ENCODE results near the gene SLC43A2. TPM values are rescaled to one million over a fixed set of nuclear protein-coding genes. Genes with fewer than 3 reads are reported as not detected.
A peak's percentile ranks its signal among the peaks of the same experiment; 100 is the strongest.

Gene SLC43A2
- total and polyA plus RNA-seq, 7 experiments from 2014 or later = 0.44 to 112 (median 6.7) TPM

- Mint-ChIP-seq H3K4me1 (peaks cover 0 to 2% (median 0%) of the 10 kb centered on the region in 7 donors), H3K4me3 (no peak overlapping the region), H3K27me3 (no peaks in the 10 kb centered on the region), H3K9me3 (no peaks in the 10 kb centered on the region), H3K36me3 (no peaks in the 10 kb centered on the region), H3K27ac (no peak overlapping the region)
- no peak overlapping the region for H3K4me3 ChIP-seq (ENCODE audit: low read length)
- ATAC-seq = no peak
- CTCF ChIA-PET = no interaction called here
- H3K36me3 ChIP-seq (ENCODE audit: control insufficient read depth in 2 of 3, insufficient read depth in 3 of 3, low read length in 3 of 3) = no peaks in the 10 kb centered on the region
- intact Hi-C loops (cut with micrococcal nuclease) = no loop called here
- no peaks in the 10 kb centered on the region for H3K9me3 ChIP-seq (ENCODE audit: control insufficient read depth in 2 of 3, low read length in 3 of 3)
- POLR2A ChIA-PET = no interaction called here
- H3K27ac ChIP-seq (ENCODE audit: low read depth, low read length) = no peak overlapping the region
- no peaks in the 10 kb centered on the region for H3K27me3 ChIP-seq (ENCODE audit: control insufficient read depth in 2 of 2, insufficient read depth in 2 of 2, low read length in 2 of 2)
- no peak for DNase-seq
- H3K4me1 ChIP-seq (ENCODE audit: control insufficient read depth in 2 of 2, insufficient read depth in 2 of 2, low read length in 2 of 2) = no peaks in the 10 kb centered on the region
Measured at GRCh38 chr17:1578029-1578428, 50.6 kb downstream of the SLC43A2 start.

- Mint-ChIP-seq H3K4me1 (peaks cover 0 to 2% (median 0%) of the 10 kb centered on the region in 7 donors), H3K27ac (no peak overlapping the region), H3K9me3 (no peaks in the 10 kb centered on the region), H3K4me3 (no peak overlapping the region), H3K36me3 (no peaks in the 10 kb centered on the region), H3K27me3 (no peaks in the 10 kb centered on the region)
- H3K36me3 ChIP-seq (ENCODE audit: control insufficient read depth in 2 of 3, insufficient read depth in 3 of 3, low read length in 3 of 3) = no peaks in the 10 kb centered on the region
- H3K4me3 ChIP-seq (ENCODE audit: low read length) = no peak overlapping the region
- ChIA-PET CTCF (interaction anchor here (1.1 kb wide), 1 partner anchor 53 kb away, joined by 3 read pairs; no protein-coding TSS in a partner anchor), POLR2A (no interaction called here)
- H3K4me1 ChIP-seq (ENCODE audit: control insufficient read depth in 2 of 2, insufficient read depth in 2 of 2, low read length in 2 of 2) = no peaks in the 10 kb centered on the region
- intact Hi-C loops (cut with micrococcal nuclease) = no loop called here
- ATAC-seq (peak; percentile 64), DNase-seq (no peak)
- H3K27ac ChIP-seq (ENCODE audit: low read depth, low read length) = no peak overlapping the region
- H3K9me3 ChIP-seq (ENCODE audit: control insufficient read depth in 2 of 3, low read length in 3 of 3) = no peaks in the 10 kb centered on the region
- no peaks in the 10 kb centered on the region for H3K27me3 ChIP-seq (ENCODE audit: control insufficient read depth in 2 of 2, insufficient read depth in 2 of 2, low read length in 2 of 2)
Measured at GRCh38 chr17:1577583-1578013, 51.0 kb downstream of the SLC43A2 start.

GRCh38 chr17:1577182-1577581 is 51.5 kb downstream of the SLC43A2 start:
- H3K36me3 ChIP-seq (ENCODE audit: control insufficient read depth in 2 of 3, insufficient read depth in 3 of 3, low read length in 3 of 3) = no peaks in the 10 kb centered on the region
- intact Hi-C loops (cut with micrococcal nuclease) = no loop called here
- no peaks in the 10 kb centered on the region for H3K9me3 ChIP-seq (ENCODE audit: control insufficient read depth in 2 of 3, low read length in 3 of 3)
- H3K27ac ChIP-seq (ENCODE audit: low read depth, low read length) = no peak overlapping the region
- Mint-ChIP-seq H3K4me1 (peaks cover 0 to 2% (median 0%) of the 10 kb centered on the region in 7 donors), H3K36me3 (no peaks in the 10 kb centered on the region), H3K9me3 (no peaks in the 10 kb centered on the region), H3K27me3 (no peaks in the 10 kb centered on the region), H3K4me3 (no peak overlapping the region), H3K27ac (no peak overlapping the region)
- CTCF ChIA-PET = interaction anchor here (1.1 kb wide), 1 partner anchor 53 kb away, joined by 3 read pairs; no protein-coding TSS in a partner anchor
- ATAC-seq (peak; percentile 78), DNase-seq (no peak)
- POLR2A ChIA-PET = no interaction called here
- H3K4me1 ChIP-seq (ENCODE audit: control insufficient read depth in 2 of 2, insufficient read depth in 2 of 2, low read length in 2 of 2) = no peaks in the 10 kb centered on the region
- no peaks in the 10 kb centered on the region for H3K27me3 ChIP-seq (ENCODE audit: control insufficient read depth in 2 of 2, insufficient read depth in 2 of 2, low read length in 2 of 2)
- H3K4me3 ChIP-seq (ENCODE audit: low read length) = no peak overlapping the region

GRCh38 chr17:1576500-1576899 is 52.1 kb downstream of the SLC43A2 start:
- ChIA-PET POLR2A (no interaction called here), CTCF (interaction anchor here (1.1 kb wide), 1 partner anchor 54 kb away, joined by 3 read pairs; no protein-coding TSS in a partner anchor)
- no peaks in the 10 kb centered on the region for H3K4me1 ChIP-seq (ENCODE audit: control insufficient read depth in 2 of 2, insufficient read depth in 2 of 2, low read length in 2 of 2)
- no peaks in the 10 kb centered on the region for H3K9me3 ChIP-seq (ENCODE audit: control insufficient read depth in 2 of 3, low read length in 3 of 3)
- no peak overlapping the region for H3K4me3 Mint-ChIP-seq
- H3K36me3 ChIP-seq (ENCODE audit: control insufficient read depth in 2 of 3, insufficient read depth in 3 of 3, low read length in 3 of 3) = no peaks in the 10 kb centered on the region
- H3K4me1 Mint-ChIP-seq = peaks cover 0 to 2% (median 0%) of the 10 kb centered on the region in 7 donors
- intact Hi-C loops (cut with micrococcal nuclease) = no loop called here
- no peak overlapping the region for H3K4me3 ChIP-seq (ENCODE audit: low read length)
- ATAC-seq (peak; percentile 10), DNase-seq (no peak)
- H3K36me3 Mint-ChIP-seq = no peaks in the 10 kb centered on the region
- H3K27ac ChIP-seq (ENCODE audit: low read depth, low read length) = no peak overlapping the region
- H3K27ac Mint-ChIP-seq = peak overlapping the region in 1 of 9 donors; percentile 42
- no peaks in the 10 kb centered on the region for H3K9me3 Mint-ChIP-seq
- H3K27me3 Mint-ChIP-seq = no peaks in the 10 kb centered on the region
- no peaks in the 10 kb centered on the region for H3K27me3 ChIP-seq (ENCODE audit: control insufficient read depth in 2 of 2, insufficient read depth in 2 of 2, low read length in 2 of 2)

GRCh38 chr17:1574697-1575471 is 53.8 kb downstream of the SLC43A2 start:
- no peak overlapping the region for H3K4me3 Mint-ChIP-seq
- H3K27me3 Mint-ChIP-seq = no peaks in the 10 kb centered on the region
- ATAC-seq (no peak), DNase-seq (no peak)
- Histone ChIP-seq H3K4me3 (ENCODE audit: low read length) (no peak overlapping the region), H3K4me1 (ENCODE audit: control insufficient read depth in 2 of 2, insufficient read depth in 2 of 2, low read length in 2 of 2) (no peaks in the 10 kb centered on the region), H3K36me3 (ENCODE audit: control insufficient read depth in 2 of 3, insufficient read depth in 3 of 3, low read length in 3 of 3) (no peaks in the 10 kb centered on the region), H3K27ac (ENCODE audit: low read depth, low read length) (no peak overlapping the region), H3K9me3 (ENCODE audit: control insufficient read depth in 2 of 3, low read length in 3 of 3) (no peaks in the 10 kb centered on the region), H3K27me3 (ENCODE audit: control insufficient read depth in 2 of 2, insufficient read depth in 2 of 2, low read length in 2 of 2) (no peaks in the 10 kb centered on the region)
- no peak overlapping the region for H3K27ac Mint-ChIP-seq
- no peaks in the 10 kb centered on the region for H3K36me3 Mint-ChIP-seq
- intact Hi-C loops (cut with micrococcal nuclease) = loop anchor here in 1 of 2 donors (1.0 kb wide), 1 partner anchor 55 kb away; no protein-coding TSS in a partner anchor
- peaks cover 0 to 2% (median 0%) of the 10 kb centered on the region in 7 donors for H3K4me1 Mint-ChIP-seq
- CTCF ChIA-PET = interaction anchor here (0.6 to 2.3 kb wide), 4 partner anchors 55 to 94 kb away, joined by 3 to 17 read pairs (median 4); partner anchors contain the start of gene RILP
- no peaks in the 10 kb centered on the region for H3K9me3 Mint-ChIP-seq
- POLR2A ChIA-PET = interaction anchor here (0.6 to 1.2 kb wide), 4 partner anchors 12 to 109 kb away, joined by 3 to 5 read pairs (median 3); partner anchors contain the start of gene PITPNA

GRCh38 chr17:1573932-1574696 is 54.5 kb downstream of the SLC43A2 start:
- ChIA-PET POLR2A (interaction anchor here (0.6 to 1.2 kb wide), 5 partner anchors 11 to 1084 kb away, joined by 3 to 5 read pairs (median 3); partner anchors contain the start of gene PITPNA), CTCF (interaction anchor here (0.6 to 2.3 kb wide), 5 partner anchors 37 to 95 kb away, joined by 3 to 17 read pairs (median 4); partner anchors contain the start of gene RILP)
- intact Hi-C loops (cut with micrococcal nuclease) = loop anchor here in 1 of 2 donors (1.0 kb wide), 1 partner anchor 56 kb away; no protein-coding TSS in a partner anchor
- no peak overlapping the region for H3K27ac ChIP-seq (ENCODE audit: low read depth, low read length)
- H3K36me3 Mint-ChIP-seq = no peaks in the 10 kb centered on the region
- H3K36me3 ChIP-seq (ENCODE audit: control insufficient read depth in 2 of 3, insufficient read depth in 3 of 3, low read length in 3 of 3) = no peaks in the 10 kb centered on the region
- ATAC-seq = peak; percentile 55
- H3K4me3 ChIP-seq (ENCODE audit: low read length) = no peak overlapping the region
- DNase-seq = peak in 7 of 9 donors; percentile 17 to 84 (median 46)
- H3K4me3 Mint-ChIP-seq = no peak overlapping the region
- H3K27me3 ChIP-seq (ENCODE audit: control insufficient read depth in 2 of 2, insufficient read depth in 2 of 2, low read length in 2 of 2) = no peaks in the 10 kb centered on the region
- H3K9me3 Mint-ChIP-seq = no peaks in the 10 kb centered on the region
- H3K27ac Mint-ChIP-seq = no peak overlapping the region
- H3K4me1 ChIP-seq (ENCODE audit: control insufficient read depth in 2 of 2, insufficient read depth in 2 of 2, low read length in 2 of 2) = no peaks in the 10 kb centered on the region
- H3K9me3 ChIP-seq (ENCODE audit: control insufficient read depth in 2 of 3, low read length in 3 of 3) = no peaks in the 10 kb centered on the region
- H3K27me3 Mint-ChIP-seq = peaks cover 0 to 3% (median 0%) of the 10 kb centered on the region in 5 donors
- peaks cover 0 to 2% (median 0%) of the 10 kb centered on the region in 7 donors for H3K4me1 Mint-ChIP-seq
